Neural crest cell (in vitro differentiated cells): ENCODE measurements around the gene ST6GALNAC4. TPM values are rescaled to one million over a fixed set of nuclear protein-coding genes. Genes with fewer than 3 reads are reported as not detected.

ENCODE experiments used
- DNase-seq: peaks from one replicate; pipeline ENCODE4 v3.0.0; 2021; ENCODE audit warnings: low read depth, mixed read lengths, low spot score
- H3K27ac Mint-ChIP-seq: one replicate; pipeline ENCODE4 v1.8.0; 2021; ENCODE audit warnings: mild to moderate bottlenecking, mixed read lengths; ENCODE audit not compliant: unreplicated experiment
- H3K27me3 Mint-ChIP-seq: 2 replicates; pipeline ENCODE4 v1.8.0; 2021; ENCODE audit warnings: low read depth, mild to moderate bottlenecking, mixed read lengths
- H3K36me3 Mint-ChIP-seq: 2 replicates; pipeline ENCODE4 v1.8.0; 2021; ENCODE audit warnings: low read depth, mild to moderate bottlenecking, mixed read lengths
- H3K4me1 Mint-ChIP-seq: 2 replicates; pipeline ENCODE4 v1.8.0; 2021; ENCODE audit warnings: mixed read lengths
- H3K4me3 Mint-ChIP-seq: one replicate; pipeline ENCODE4 v1.8.0; 2021; ENCODE audit warnings: mild to moderate bottlenecking, mixed read lengths
- H3K9me3 Mint-ChIP-seq: 2 replicates; pipeline ENCODE4 v1.8.0; 2021; ENCODE audit warnings: mixed read lengths
- CTCF ChIP-seq: fragments of 200-600 bp; sonication (generic); conservative IDR thresholded peaks from 2 replicates; pipeline ENCODE4 v1.5.0; 2021; ENCODE audit warnings: antibody characterized with exemption, mild to moderate bottlenecking
- microRNA-seq: library from miRNA; unstranded; fragments of <30 nt; microRNA quantifications from one replicate; pipeline ENCODE4, GENCODE V29; 2020
- total RNA-seq: library from RNA; stranded (reverse); gene quantifications from 2 replicates; pipeline ENCODE4 v1.2.1, GENCODE V29; 2021

ST6GALNAC4 gene
- total RNA-seq, 1 donor from 2014 or later: 14.5 TPM

- H3K36me3 Mint-ChIP-seq: no peaks in the 10 kb centered on the region
- H3K4me3 Mint-ChIP-seq: no peak overlapping the region
These were observed 56.1 kb downstream of the ST6GALNAC4 start for GRCh38 chr9:127860779-127861178.

DNA sequence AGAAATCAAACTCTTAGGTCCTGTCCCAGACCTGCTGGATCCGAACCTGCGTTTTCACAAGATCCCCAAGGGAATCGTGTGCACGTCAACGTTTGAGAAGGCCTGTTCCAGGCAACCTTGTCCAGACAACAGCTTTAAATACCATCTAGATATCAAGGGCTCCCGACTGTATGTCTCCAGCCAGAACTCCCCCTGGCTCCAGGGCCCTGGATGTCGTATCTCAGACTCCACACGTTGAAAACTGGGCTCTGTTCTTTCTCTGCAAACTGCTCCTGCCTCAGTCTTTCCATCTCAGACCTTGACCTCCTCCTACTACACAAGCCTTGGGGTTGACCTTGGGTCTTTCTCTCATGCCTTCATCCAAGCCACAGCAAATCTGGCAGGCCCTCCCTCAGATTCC is 56.6 kb downstream of the ST6GALNAC4 start:
- Mint-ChIP-seq H3K27ac (no peak overlapping the region), H3K27me3 (no peaks in the 10 kb centered on the region), H3K9me3 (no peaks in the 10 kb centered on the region), H3K4me1 (peaks cover 3% of the 10 kb centered on the region), H3K4me3 (no peak overlapping the region), H3K36me3 (no peaks in the 10 kb centered on the region)
- DNase-seq: no peak
- TF ChIP-seq CTCF: no peak

More at GRCh38 chr9:127860779-127861178, 56.1 kb downstream of the ST6GALNAC4 start:
- no peak for DNase-seq
- H3K4me1 Mint-ChIP-seq: peaks cover 3% of the 10 kb centered on the region
- no peak for TF ChIP-seq CTCF
- H3K27me3 Mint-ChIP-seq: no peaks in the 10 kb centered on the region
- no peak overlapping the region for H3K27ac Mint-ChIP-seq
- no peaks in the 10 kb centered on the region for H3K9me3 Mint-ChIP-seq

DNA sequence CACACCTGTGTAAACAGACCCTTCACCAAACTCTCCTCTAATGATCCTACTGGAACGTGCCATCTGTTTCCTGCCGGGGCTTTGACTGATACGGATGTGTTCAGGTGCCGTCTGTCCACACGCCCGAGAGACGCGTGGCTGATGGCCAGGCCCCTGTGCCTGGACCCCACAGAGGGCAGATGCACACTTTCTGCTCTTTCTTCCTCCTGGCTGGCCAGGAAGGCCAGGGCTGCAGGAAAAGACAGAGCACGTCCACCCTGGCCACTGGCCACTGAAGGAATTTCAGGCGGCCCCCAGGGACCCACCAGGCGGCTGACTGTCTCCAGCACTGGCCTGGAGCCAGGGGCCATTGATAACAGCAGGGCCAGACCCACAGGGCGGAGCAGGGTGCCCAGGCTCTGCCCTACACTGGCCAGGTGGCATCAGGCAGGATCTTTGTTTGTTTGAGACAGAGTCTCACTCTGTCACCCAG is 58.8 kb downstream of the ST6GALNAC4 start:
- peaks cover 7% of the 10 kb centered on the region for H3K4me1 Mint-ChIP-seq
- H3K27me3 Mint-ChIP-seq: no peaks in the 10 kb centered on the region
- H3K27ac Mint-ChIP-seq: peak overlapping the region; percentile 96
- H3K36me3 Mint-ChIP-seq: no peaks in the 10 kb centered on the region
- no peaks in the 10 kb centered on the region for H3K9me3 Mint-ChIP-seq
- no peak for DNase-seq
- H3K4me3 Mint-ChIP-seq: no peak overlapping the region
- TF ChIP-seq CTCF: no peak

Small RNAs within 50 kb of the gene (microRNA-seq; reads per million reads assigned to microRNA genes)
- not detected for gene MIR4672

Other genes with a start within 250 kb of the ST6GALNAC4 start
- gene CFAP157, start 210.1 kb downstream of the ST6GALNAC4 start, total RNA-seq: 0.16 TPM in 1 of 2 replicates, not detected in the other
- gene PTRH1, start 201.4 kb downstream of the ST6GALNAC4 start, total RNA-seq: 7.2 and 9.8 TPM in 2 replicates
- not detected in 2 replicates for gene TTC16, start 201.0 kb downstream of the ST6GALNAC4 start, total RNA-seq
- 25.7 and 27.4 TPM in 2 replicates for gene TOR2A, start 181.7 kb downstream of the ST6GALNAC4 start, total RNA-seq
- 6.0 and 7.2 TPM in 2 replicates for gene SH2D3C, start 138.4 kb downstream of the ST6GALNAC4 start, total RNA-seq
- 77.0 and 84.8 TPM in 2 replicates for gene CDK9, start 131.0 kb downstream of the ST6GALNAC4 start, total RNA-seq
- gene FPGS, start 114.2 kb downstream of the ST6GALNAC4 start, total RNA-seq: 64.6 and 69.9 TPM in 2 replicates
- 2.6 and 3.3 TPM in 2 replicates for gene ENG, start 62.4 kb downstream of the ST6GALNAC4 start, total RNA-seq
- 39.6 and 45.5 TPM in 2 replicates for gene AK1, start 39.4 kb downstream of the ST6GALNAC4 start, total RNA-seq
- gene ST6GALNAC6, start 17.4 kb downstream of the ST6GALNAC4 start, total RNA-seq: 25.4 and 27.4 TPM in 2 replicates
- 2.6 and 3.4 TPM in 2 replicates for gene PIP5KL1, start 13.7 kb upstream of the ST6GALNAC4 start, total RNA-seq
- gene DPM2, start 20.8 kb upstream of the ST6GALNAC4 start, total RNA-seq: 52.2 and 59.1 TPM in 2 replicates
- 53.5 and 71.1 TPM in 2 replicates for gene EEIG1, start 63.9 kb upstream of the ST6GALNAC4 start, total RNA-seq
- gene NAIF1, start 150.3 kb upstream of the ST6GALNAC4 start, total RNA-seq: 9.8 and 11.8 TPM in 2 replicates
- gene SLC25A25, start 151.2 kb upstream of the ST6GALNAC4 start, total RNA-seq: 13.9 and 16.8 TPM in 2 replicates
- gene PTGES2, start 210.7 kb upstream of the ST6GALNAC4 start, total RNA-seq: 63.2 and 72.2 TPM in 2 replicates
- not detected in 2 replicates for gene LCN2, start 232.4 kb upstream of the ST6GALNAC4 start, total RNA-seq
- gene BBLN, start 243.2 kb upstream of the ST6GALNAC4 start, total RNA-seq: 80.6 and 82.5 TPM in 2 replicates